ENCODE results near the gene MPZL2. TPM values are rescaled to one million over a fixed set of nuclear protein-coding genes. Genes with fewer than 3 reads are reported as not detected.

Gene MPZL2
- polyA plus RNA-seq, 1 donor from 2014 or later, result not detected

DNA sequence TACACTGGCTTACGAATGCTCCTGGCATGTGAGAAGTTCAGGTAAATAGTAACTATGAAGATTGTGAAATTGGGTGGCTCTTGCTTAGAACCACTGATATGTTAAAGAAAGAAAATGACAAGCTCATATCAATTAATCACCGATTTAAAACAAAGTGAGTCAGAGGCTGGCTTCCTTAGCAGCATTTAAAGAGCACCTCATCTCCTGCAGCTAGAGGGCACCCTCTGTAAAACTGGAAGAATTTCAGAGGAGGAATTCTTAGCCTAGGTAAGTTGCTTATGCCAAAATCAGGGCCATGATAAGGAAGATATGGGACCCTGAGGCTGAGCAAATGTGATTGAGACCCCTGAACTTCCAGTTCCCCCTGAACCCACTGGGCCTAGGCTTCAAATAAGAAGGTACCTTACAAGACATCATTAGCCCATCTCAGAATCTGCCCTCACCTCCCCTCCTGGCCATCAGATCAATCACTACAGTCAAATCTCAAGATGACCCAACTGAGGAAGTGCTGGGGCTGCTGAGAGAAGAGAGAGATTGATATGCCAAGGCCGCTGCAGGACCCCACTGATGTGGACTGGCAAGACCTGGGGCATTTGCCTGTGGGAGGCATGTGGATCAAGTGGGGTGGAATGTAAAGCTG is 31.8 kb upstream of the MPZL2 start:
- Histone ChIP-seq H3F3A (ENCODE audit: insufficient read depth, low read length, poor library complexity, severe bottlenecking) (no peaks in the 10 kb centered on the region), H3K4me3 (ENCODE audit: low read length) (no peak overlapping the region), H3K36me3 (ENCODE audit: insufficient read depth, low read length) (no peaks in the 10 kb centered on the region), H3K27ac (ENCODE audit: low read length) (no peak overlapping the region), H4K20me1 (ENCODE audit: insufficient read depth) (no peaks in the 10 kb centered on the region), H3K9ac (ENCODE audit: low read length) (no peak overlapping the region), H2AFZ (ENCODE audit: low read depth, low read length) (no peak overlapping the region), H3K27me3 (ENCODE audit: insufficient read depth, low read depth, low read length) (no peaks in the 10 kb centered on the region), H3K79me2 (replicated peaks; ENCODE audit: insufficient read depth, low read length) (no peaks in the 10 kb centered on the region), H3K9me2 (ENCODE audit: insufficient read depth, low read length) (no peaks in the 10 kb centered on the region), H3K4me2 (ENCODE audit: low read length) (no peak overlapping the region), H3K9me3 (ENCODE audit: low read length) (no peaks in the 10 kb centered on the region)
- TF ChIP-seq POLR2AphosphoS5 (IDR thresholded peaks at IDR 0.05), result no peak
- no peak for TF ChIP-seq CTCF (IDR thresholded peaks at IDR 0.05; ENCODE audit: poor library complexity, severe bottlenecking)
- TF ChIP-seq EP300 (conservative IDR thresholded peaks at IDR 0.05; ENCODE audit: poor library complexity, severe bottlenecking), result no peak
- TF ChIP-seq MXI1 (conservative IDR thresholded peaks at IDR 0.05; ENCODE audit: poor library complexity, severe bottlenecking), result no peak
- TF ChIP-seq RAD21 (conservative IDR thresholded peaks at IDR 0.05), result no peak
- no peak for TF ChIP-seq REST (IDR thresholded peaks at IDR 0.05; ENCODE audit: borderline replicate concordance)
- TF ChIP-seq EZH2 (IDR thresholded peaks at IDR 0.05; ENCODE audit: borderline replicate concordance, insufficient read depth, low read length, poor library complexity, severe bottlenecking), result no peak
- TF ChIP-seq TAF1 (IDR thresholded peaks at IDR 0.05; ENCODE audit: low read depth), result no peak
- no peak for TF ChIP-seq SMC3 (conservative IDR thresholded peaks at IDR 0.05; ENCODE audit: poor library complexity)

GRCh38 chr11:118295199-118295598 is 31.1 kb upstream of the MPZL2 start:
- no peaks in the 10 kb centered on the region for H3K27me3 ChIP-seq (ENCODE audit: insufficient read depth, low read depth, low read length)
- no peak overlapping the region for H3K4me3 ChIP-seq (ENCODE audit: low read length)
- H3F3A ChIP-seq (ENCODE audit: insufficient read depth, low read length, poor library complexity, severe bottlenecking), result no peaks in the 10 kb centered on the region
- no peak overlapping the region for H3K4me2 ChIP-seq (ENCODE audit: low read length)
- H3K36me3 ChIP-seq (ENCODE audit: insufficient read depth, low read length), result no peaks in the 10 kb centered on the region
- H2AFZ ChIP-seq (ENCODE audit: low read depth, low read length), result no peak overlapping the region
- no peak for TF ChIP-seq RAD21 (conservative IDR thresholded peaks at IDR 0.05)
- TF ChIP-seq EZH2 (IDR thresholded peaks at IDR 0.05; ENCODE audit: borderline replicate concordance, insufficient read depth, low read length, poor library complexity, severe bottlenecking), result no peak
- no peak for TF ChIP-seq TAF1 (IDR thresholded peaks at IDR 0.05; ENCODE audit: low read depth)
- no peak for TF ChIP-seq REST (IDR thresholded peaks at IDR 0.05; ENCODE audit: borderline replicate concordance)
- no peak for TF ChIP-seq CTCF (IDR thresholded peaks at IDR 0.05; ENCODE audit: poor library complexity, severe bottlenecking)
- no peak for TF ChIP-seq POLR2AphosphoS5 (IDR thresholded peaks at IDR 0.05)
- no peak for TF ChIP-seq EP300 (conservative IDR thresholded peaks at IDR 0.05; ENCODE audit: poor library complexity, severe bottlenecking)
- TF ChIP-seq SMC3 (conservative IDR thresholded peaks at IDR 0.05; ENCODE audit: poor library complexity), result no peak
- TF ChIP-seq MXI1 (conservative IDR thresholded peaks at IDR 0.05; ENCODE audit: poor library complexity, severe bottlenecking), result no peak
- no peak overlapping the region for H3K27ac ChIP-seq (ENCODE audit: low read length)
- H3K9ac ChIP-seq (ENCODE audit: low read length), result no peak overlapping the region
- no peaks in the 10 kb centered on the region for H3K9me3 ChIP-seq (ENCODE audit: low read length)
- H3K9me2 ChIP-seq (ENCODE audit: insufficient read depth, low read length), result no peaks in the 10 kb centered on the region
- no peaks in the 10 kb centered on the region for H3K79me2 ChIP-seq (replicated peaks; ENCODE audit: insufficient read depth, low read length)
- H4K20me1 ChIP-seq (ENCODE audit: insufficient read depth), result no peaks in the 10 kb centered on the region
